ENCODE results near the gene NAV3.
"Not testable (repeated sequence)": the region's sequence is repeated elsewhere in the genome, so short reads cannot be mapped to it uniquely, and the experiment has no call there.

Gene NAV3

GRCh38 chr12:78220811-78221210, 390.1 kb downstream of the NAV3 start:
- intact Hi-C loops (cut with DNase I): no loop called here
- no peak for DNase-seq

GRCh38 chr12:78224154-78224553, 393.5 kb downstream of the NAV3 start:
- no peak for DNase-seq
- intact Hi-C loops (cut with DNase I): no loop called here

GRCh38 chr12:78226763-78227162, 396.1 kb downstream of the NAV3 start:
- DNase-seq: peak in 4 of 10 donors; percentile 34 to 81 (median 54)
- intact Hi-C loops (cut with DNase I): no loop called here

- DNase-seq: no peak
- intact Hi-C loops (cut with DNase I): no loop called here
These were observed 399.0 kb downstream of the NAV3 start for GRCh38 chr12:78229591-78230101.

- intact Hi-C loops (cut with DNase I): no loop called here
- no peak for DNase-seq
These were observed 402.1 kb downstream of the NAV3 start for GRCh38 chr12:78232756-78233155.

- DNase-seq: peak in 1 of 10 donors; percentile 62
- intact Hi-C loops (cut with DNase I): no loop called here
These were observed 405.6 kb downstream of the NAV3 start for GRCh38 chr12:78236264-78236663.

- intact Hi-C loops (cut with DNase I): no loop called here
These were observed 408.9 kb downstream of the NAV3 start for GRCh38 chr12:78239544-78239943.

GRCh38 chr12:78240827-78241226, 410.1 kb downstream of the NAV3 start:
- DNase-seq: no peak
- intact Hi-C loops (cut with DNase I): no loop called here

More at GRCh38 chr12:78239544-78239943, 408.9 kb downstream of the NAV3 start:
- no peak for DNase-seq

- intact Hi-C loops (cut with DNase I): no loop called here
- DNase-seq: no peak
These were observed 410.8 kb downstream of the NAV3 start for GRCh38 chr12:78241446-78241845.

- DNase-seq: no peak
- intact Hi-C loops (cut with DNase I): no loop called here
These were observed 414.3 kb downstream of the NAV3 start for GRCh38 chr12:78244916-78245507.

- intact Hi-C loops (cut with DNase I): no loop called here
- DNase-seq: no peak
These were observed 417.6 kb downstream of the NAV3 start for GRCh38 chr12:78248321-78248720.

GRCh38 chr12:78249578-78249977, 418.9 kb downstream of the NAV3 start:
- DNase-seq: no peak
- intact Hi-C loops (cut with DNase I): no loop called here

- DNase-seq: peak in 2 of 10 donors; percentile 43 to 65
- intact Hi-C loops (cut with DNase I): not testable (repeated sequence)
These were observed 427.0 kb downstream of the NAV3 start for GRCh38 chr12:78257662-78258061.

GRCh38 chr12:78260976-78261375, 430.3 kb downstream of the NAV3 start:
- intact Hi-C loops (cut with DNase I): no loop called here
- DNase-seq: peak in 3 of 10 donors; percentile 4 to 81 (median 77)

GRCh38 chr12:78261901-78262300, 431.2 kb downstream of the NAV3 start:
- intact Hi-C loops (cut with DNase I): no loop called here
- DNase-seq: no peak
